ENCODE measurements around the gene CPZ. TPM values are rescaled to one million over a fixed set of nuclear protein-coding genes. Genes with fewer than 3 reads are reported as not detected.
"Not testable (repeated sequence)": the region's sequence is repeated elsewhere in the genome, so short reads cannot be mapped to it uniquely, and the experiment has no call there.

Gene CPZ
- total RNA-seq, 2 donors from 2014 or later = not detected

DNA sequence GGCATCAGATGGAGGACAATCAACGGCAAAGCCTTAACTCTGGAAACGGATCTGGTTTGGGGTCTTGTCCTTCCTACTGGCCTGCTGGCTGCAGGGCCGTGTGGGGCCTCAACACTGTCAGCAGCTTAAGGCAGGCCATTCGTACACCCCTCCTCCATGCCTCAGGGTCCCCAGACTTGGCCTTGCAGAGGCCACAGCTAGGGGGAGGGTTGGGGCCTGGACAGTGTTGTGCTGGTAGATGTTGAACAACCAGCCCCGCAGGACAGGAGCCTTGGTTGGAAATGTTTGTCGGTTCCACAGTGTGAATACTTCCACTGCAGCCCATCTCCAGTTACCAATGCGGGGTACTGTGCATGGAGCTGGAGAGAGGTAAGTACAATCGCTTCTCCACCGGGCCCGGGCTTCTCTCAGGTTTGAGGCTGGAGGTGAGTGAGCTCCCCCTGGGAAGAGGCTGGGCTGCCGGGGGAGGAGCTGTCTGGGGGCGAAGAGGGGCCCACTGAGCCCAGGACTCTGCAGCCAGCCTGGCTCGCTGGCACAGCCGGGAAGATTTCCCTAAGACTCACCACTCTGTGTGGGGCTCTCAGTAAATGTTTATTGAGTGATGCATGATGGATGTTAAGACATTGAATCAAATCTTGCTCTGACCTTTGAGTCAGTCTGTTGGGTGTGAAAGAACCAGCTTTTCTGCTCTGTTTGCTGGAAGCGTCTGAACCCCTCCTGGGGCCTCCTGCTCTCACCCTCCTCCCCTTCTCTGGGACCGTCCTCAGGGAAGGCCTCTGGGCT lies 32.1 kb upstream of the CPZ start:
- no peaks in the 10 kb centered on the region for H3K4me1 Mint-ChIP-seq (ENCODE audit: low read depth)
- no peak overlapping the region for H3K27ac Mint-ChIP-seq
- no peaks in the 10 kb centered on the region for H3K9me3 Mint-ChIP-seq
- DNase-seq (no peak), ATAC-seq (replicated peaks in 1 of 2) (no peak)
- no peak overlapping the region for H3K4me3 Mint-ChIP-seq
- no peaks in the 10 kb centered on the region for H3K36me3 Mint-ChIP-seq (ENCODE audit: insufficient read depth in 2 of 2)
- H3K27me3 Mint-ChIP-seq (ENCODE audit: low read depth) = no peaks in the 10 kb centered on the region

DNA sequence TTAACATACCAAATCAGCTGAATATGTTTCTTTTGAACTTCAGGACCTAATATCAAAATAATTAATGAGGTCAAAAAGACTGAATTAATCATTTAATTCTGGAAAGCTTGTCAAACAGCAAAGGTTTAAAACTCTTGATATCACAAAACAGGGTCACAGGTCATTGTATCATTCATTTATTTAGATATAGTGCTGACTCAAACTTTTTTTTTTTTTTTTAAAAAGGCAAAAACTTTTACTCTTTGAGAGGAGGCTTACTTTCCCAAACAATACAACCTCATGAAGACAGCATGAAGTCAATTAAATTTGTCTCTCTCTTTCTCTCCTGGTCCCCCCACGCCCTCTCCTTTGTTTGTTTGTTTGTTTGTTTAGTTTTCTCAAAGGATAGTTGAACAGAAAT lies 28.0 kb upstream of the CPZ start:
- H3K27ac Mint-ChIP-seq = no peak overlapping the region
- no peak overlapping the region for H3K4me3 Mint-ChIP-seq
- DNase-seq = no peak
- H3K36me3 Mint-ChIP-seq (ENCODE audit: insufficient read depth in 2 of 2) = no peaks in the 10 kb centered on the region
- no peaks in the 10 kb centered on the region for H3K9me3 Mint-ChIP-seq
- ATAC-seq (replicated peaks in 1 of 2) = no peak
- no peaks in the 10 kb centered on the region for H3K4me1 Mint-ChIP-seq (ENCODE audit: low read depth)
- H3K27me3 Mint-ChIP-seq (ENCODE audit: low read depth) = peaks cover 5% of the 10 kb centered on the region

DNA sequence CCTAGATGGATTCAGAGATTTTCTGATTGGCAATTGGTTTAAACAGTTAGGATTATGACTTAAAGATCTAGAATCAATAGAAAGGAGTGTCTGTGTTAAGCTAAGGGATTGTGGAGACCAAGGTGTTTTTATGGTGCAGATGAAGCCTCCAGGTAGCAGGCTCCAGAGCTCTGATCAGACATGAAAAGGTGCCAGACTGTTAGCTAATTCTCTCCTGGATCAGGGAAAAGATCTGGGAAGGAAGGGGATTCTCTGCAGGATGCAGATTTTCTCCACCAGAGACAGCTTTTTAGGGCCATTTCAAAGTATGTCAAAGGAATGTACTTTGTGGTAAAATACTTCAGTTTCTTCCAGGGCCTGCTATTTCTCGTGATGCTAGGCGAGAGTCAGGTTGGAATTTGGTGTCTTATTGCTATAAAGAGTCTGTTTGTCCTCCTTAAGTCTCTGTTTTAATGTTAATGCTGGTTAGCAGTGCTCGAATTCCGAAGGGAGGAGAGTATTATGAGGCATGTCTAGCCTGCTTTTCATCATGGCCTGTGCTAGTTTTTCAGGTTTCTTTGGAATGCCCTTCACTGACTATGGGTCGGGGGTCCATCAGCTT lies 24.4 kb upstream of the CPZ start:
- peaks cover 5% of the 10 kb centered on the region for H3K27me3 Mint-ChIP-seq (ENCODE audit: low read depth)
- H3K36me3 Mint-ChIP-seq (ENCODE audit: insufficient read depth in 2 of 2) = no peaks in the 10 kb centered on the region
- H3K27ac Mint-ChIP-seq = peak overlapping the region; percentile 51
- no peak overlapping the region for H3K4me3 Mint-ChIP-seq
- no peaks in the 10 kb centered on the region for H3K4me1 Mint-ChIP-seq (ENCODE audit: low read depth)
- DNase-seq (no peak), ATAC-seq (replicated peaks in 1 of 2) (no peak)
- H3K9me3 Mint-ChIP-seq = no peaks in the 10 kb centered on the region

DNA sequence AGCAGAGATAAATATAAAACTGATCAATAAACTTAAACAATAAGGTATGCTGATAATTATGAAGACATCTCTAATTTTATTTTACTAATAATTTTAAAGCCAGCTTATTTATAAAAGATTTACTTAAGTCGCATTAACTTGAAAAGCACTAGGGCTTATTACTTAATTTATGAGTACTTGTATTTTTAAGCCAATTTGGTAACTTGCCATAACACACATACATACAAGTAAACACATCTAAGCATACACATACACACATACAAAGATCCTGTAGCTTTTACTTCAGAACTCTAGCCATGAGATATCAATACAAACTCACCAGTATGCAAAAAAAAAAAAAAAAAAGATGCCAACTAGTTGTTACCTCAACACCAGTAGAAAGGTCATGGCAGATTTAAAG lies 22.4 kb upstream of the CPZ start:
- Mint-ChIP-seq H3K27ac (no peak overlapping the region), H3K36me3 (ENCODE audit: insufficient read depth in 2 of 2) (no peaks in the 10 kb centered on the region), H3K4me3 (no peak overlapping the region), H3K4me1 (ENCODE audit: low read depth) (no peaks in the 10 kb centered on the region), H3K9me3 (no peaks in the 10 kb centered on the region), H3K27me3 (ENCODE audit: low read depth) (peaks cover 5% of the 10 kb centered on the region)
- no peak for DNase-seq
- ATAC-seq (replicated peaks in 1 of 2) = no peak

DNA sequence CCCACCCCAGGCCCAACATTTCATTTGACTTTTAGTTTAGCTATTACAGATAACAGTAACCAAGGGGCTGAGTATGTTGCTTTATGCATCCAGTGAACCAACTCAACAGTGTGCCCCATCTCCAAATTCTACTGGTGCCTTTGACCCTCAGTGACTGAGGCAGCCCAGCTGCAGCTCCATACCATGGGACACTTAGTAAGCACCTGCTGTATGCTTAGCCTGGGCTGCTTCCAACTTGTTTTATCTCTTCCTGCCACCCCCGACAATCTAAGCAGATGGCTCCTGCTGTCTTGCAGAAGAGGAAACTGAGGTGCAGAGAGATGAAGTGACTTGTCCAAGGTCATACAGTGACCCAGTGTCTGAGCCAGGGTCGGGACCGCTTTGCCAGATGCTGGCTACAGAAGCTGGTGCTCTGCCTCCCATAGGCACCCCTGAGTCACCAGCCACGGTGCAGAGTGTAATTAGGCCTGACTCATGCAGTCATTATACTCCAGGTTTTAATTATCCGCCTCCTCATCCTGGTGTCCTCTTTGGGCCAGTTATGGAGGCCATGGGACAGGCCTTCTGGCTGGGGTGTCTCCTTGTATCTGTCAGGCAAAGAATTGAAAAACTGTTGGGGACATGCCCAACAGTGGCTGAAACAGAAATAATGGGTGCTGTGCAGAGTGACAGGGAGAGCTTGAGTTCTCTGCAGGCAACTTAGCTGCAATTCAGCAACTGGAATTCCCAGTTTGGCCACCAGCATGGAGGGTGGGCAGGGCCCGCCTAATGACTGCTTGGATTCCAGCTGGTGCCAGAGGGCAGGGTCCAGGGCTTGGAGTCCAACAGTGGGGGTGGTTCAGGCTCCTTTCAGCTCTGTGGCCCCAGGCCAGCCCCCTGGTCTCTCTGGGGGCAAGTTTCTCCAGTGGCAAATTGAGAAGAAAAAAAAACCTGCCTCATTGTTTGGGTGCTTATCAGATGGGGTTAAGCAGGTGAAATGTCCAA lies 20.6 kb upstream of the CPZ start:
- no peaks in the 10 kb centered on the region for H3K9me3 Mint-ChIP-seq
- no peak overlapping the region for H3K4me3 Mint-ChIP-seq
- DNase-seq (no peak), ATAC-seq (replicated peaks in 1 of 2) (no peak)
- H3K36me3 Mint-ChIP-seq (ENCODE audit: insufficient read depth in 2 of 2) = no peaks in the 10 kb centered on the region
- no peaks in the 10 kb centered on the region for H3K4me1 Mint-ChIP-seq (ENCODE audit: low read depth)
- no peak overlapping the region for H3K27ac Mint-ChIP-seq
- H3K27me3 Mint-ChIP-seq (ENCODE audit: low read depth) = peaks cover 3% of the 10 kb centered on the region

DNA sequence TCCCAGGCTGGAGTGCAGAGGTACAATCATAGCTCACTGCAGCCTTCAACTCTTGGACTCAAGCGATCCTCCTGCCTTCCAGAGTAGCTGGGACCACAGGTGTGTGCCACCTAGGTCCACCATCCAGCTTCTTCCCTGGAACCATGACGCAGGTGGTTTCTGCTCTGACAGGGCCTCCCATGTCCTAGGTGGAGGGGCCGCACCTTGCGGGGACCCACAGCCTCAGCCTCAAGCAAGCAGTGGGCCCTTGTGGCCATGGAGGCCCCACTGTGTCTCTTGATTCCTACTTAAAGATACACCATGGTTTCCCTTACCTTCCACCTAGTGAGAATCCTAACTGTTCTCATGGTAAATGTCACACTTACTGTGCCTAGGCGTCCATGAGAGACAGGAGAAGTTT lies 19.3 kb upstream of the CPZ start:
- H3K4me3 Mint-ChIP-seq = no peak overlapping the region
- ATAC-seq (replicated peaks in 1 of 2) = no peak
- H3K36me3 Mint-ChIP-seq (ENCODE audit: insufficient read depth in 2 of 2) = no peaks in the 10 kb centered on the region
- H3K9me3 Mint-ChIP-seq = no peaks in the 10 kb centered on the region
- H3K4me1 Mint-ChIP-seq (ENCODE audit: low read depth) = no peaks in the 10 kb centered on the region
- no peak for DNase-seq
- H3K27ac Mint-ChIP-seq = no peak overlapping the region
- peaks cover 13% of the 10 kb centered on the region for H3K27me3 Mint-ChIP-seq (ENCODE audit: low read depth)

DNA sequence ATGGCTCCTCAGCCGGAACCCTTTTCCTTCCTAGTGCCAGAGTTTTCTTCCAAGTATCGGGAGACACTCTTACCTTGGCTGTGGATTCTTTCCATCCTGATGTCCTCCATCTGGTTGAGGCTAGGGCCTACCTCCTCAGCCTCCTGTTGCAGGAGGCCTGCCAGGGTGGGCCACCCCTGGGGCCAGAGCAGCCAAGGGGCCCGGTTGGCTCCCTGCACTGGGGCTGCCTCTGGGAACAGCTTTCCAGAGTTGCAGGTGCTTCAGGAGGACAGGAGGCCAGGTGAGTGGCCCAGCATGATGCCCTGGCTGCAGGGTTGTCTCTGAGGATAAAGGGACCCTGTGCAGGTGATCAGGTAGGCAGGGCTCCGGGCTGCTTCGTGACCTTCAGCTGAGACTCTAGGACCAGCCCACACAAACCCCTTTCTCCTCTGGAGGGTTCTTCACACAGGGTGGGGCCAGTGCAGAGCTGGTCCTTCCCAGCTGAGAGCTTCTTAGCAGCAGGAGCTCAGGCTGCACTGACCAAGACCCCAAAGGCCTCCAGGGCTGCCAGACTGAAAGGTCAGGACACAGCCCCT lies 17.7 kb upstream of the CPZ start:
- Mint-ChIP-seq H3K36me3 (ENCODE audit: insufficient read depth in 2 of 2) (no peaks in the 10 kb centered on the region), H3K27ac (no peak overlapping the region), H3K9me3 (no peaks in the 10 kb centered on the region), H3K4me3 (no peak overlapping the region), H3K27me3 (ENCODE audit: low read depth) (peaks cover 18% of the 10 kb centered on the region), H3K4me1 (ENCODE audit: low read depth) (no peaks in the 10 kb centered on the region)
- ATAC-seq (replicated peaks in 1 of 2) = no peak
- no peak for DNase-seq

DNA sequence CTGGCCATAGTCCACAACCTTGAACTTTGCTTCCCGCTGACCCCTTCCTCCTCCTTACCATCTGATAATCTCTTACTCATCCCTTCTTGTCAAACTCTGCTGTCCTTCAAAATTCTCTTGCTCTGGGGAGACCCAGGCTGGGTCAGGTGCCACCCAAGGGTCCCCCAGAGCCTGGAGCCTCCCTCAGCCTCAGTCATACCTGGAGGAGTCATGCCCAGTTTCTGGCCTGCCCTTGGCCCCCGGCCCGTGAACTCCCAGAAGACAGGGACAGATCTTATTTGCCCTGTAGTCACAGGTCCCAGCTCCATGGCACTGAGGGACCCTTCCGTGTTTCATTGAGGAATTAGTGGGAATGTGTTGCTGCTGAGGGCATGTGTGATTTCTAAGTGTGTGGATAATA lies 17.1 kb upstream of the CPZ start:
- H3K4me1 Mint-ChIP-seq (ENCODE audit: low read depth) = no peaks in the 10 kb centered on the region
- H3K4me3 Mint-ChIP-seq = no peak overlapping the region
- H3K27ac Mint-ChIP-seq = no peak overlapping the region
- no peaks in the 10 kb centered on the region for H3K9me3 Mint-ChIP-seq
- H3K27me3 Mint-ChIP-seq (ENCODE audit: low read depth) = peaks cover 18% of the 10 kb centered on the region
- no peaks in the 10 kb centered on the region for H3K36me3 Mint-ChIP-seq (ENCODE audit: insufficient read depth in 2 of 2)
- ATAC-seq (replicated peaks in 1 of 2) = no peak
- DNase-seq = no peak

DNA sequence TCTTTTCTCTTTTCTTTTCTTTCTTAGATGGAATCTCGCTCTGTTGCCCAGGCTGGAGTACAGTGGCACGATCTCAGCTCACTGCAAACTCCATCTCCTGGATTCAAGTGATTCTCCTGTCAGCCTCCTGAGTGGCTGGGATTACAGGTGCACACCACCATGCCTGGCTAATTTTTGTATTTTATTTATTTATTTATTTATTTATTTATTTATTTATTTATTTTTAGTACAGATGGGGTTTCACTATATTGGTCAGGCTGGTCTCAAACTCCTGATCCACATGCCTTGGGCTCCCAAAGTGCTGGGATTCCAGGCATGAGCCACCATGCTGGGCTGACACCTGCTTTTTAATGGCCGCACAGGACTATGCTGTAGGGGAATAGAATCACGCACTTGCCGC lies 16.0 kb upstream of the CPZ start:
- H3K4me1 Mint-ChIP-seq (ENCODE audit: low read depth); H3K27ac Mint-ChIP-seq; H3K4me3 Mint-ChIP-seq; H3K36me3 Mint-ChIP-seq (ENCODE audit: insufficient read depth in 2 of 2); ATAC-seq (replicated peaks in 1 of 2); DNase-seq; H3K9me3 Mint-ChIP-seq: not testable (repeated sequence)
- peaks cover 18% of the 10 kb centered on the region for H3K27me3 Mint-ChIP-seq (ENCODE audit: low read depth)

DNA sequence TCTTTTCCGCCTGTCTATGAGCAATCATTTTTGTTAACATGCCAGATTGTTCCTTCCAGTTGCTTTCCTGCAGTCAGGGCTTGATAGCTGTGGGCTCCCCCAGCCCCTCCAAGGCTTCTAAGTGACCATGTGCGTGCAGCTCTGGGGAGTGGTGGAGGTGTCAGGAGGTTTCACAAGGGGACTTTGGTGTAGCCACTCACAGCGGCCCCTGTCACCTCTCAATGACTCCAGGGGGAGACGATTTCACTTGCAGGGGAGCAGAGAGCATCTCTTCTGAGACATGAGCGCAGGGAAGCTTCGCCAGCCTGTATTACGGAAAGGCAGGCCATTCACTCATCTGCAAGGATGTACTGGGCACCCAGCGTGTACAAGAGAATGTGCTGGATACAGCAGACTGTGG lies 15.5 kb upstream of the CPZ start:
- ATAC-seq (replicated peaks in 1 of 2) (no peak), DNase-seq (no peak)
- no peaks in the 10 kb centered on the region for H3K4me1 Mint-ChIP-seq (ENCODE audit: low read depth)
- no peak overlapping the region for H3K27ac Mint-ChIP-seq
- peaks cover 18% of the 10 kb centered on the region for H3K27me3 Mint-ChIP-seq (ENCODE audit: low read depth)
- no peaks in the 10 kb centered on the region for H3K36me3 Mint-ChIP-seq (ENCODE audit: insufficient read depth in 2 of 2)
- no peaks in the 10 kb centered on the region for H3K9me3 Mint-ChIP-seq
- H3K4me3 Mint-ChIP-seq = no peak overlapping the region

DNA sequence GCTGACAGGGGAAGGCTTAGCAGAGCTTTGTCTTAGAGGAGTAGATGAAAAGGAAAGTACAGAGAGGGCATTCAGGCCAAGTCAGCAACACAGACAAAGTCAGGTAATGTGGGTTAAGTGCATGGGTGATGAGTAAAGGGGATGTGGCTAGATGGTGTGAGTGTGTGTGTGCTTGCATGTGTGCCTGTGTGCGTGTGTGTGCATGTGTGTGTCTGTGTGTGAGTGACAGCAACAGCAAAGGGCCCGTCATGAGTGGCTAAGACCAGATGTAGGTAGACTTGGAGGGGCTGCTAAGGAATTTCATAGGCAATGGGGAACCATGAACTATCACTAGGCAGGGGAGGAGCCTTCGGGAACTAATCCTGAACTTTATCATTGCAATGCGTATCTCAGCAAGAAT lies 14.6 kb upstream of the CPZ start:
- no peaks in the 10 kb centered on the region for H3K4me1 Mint-ChIP-seq (ENCODE audit: low read depth)
- H3K9me3 Mint-ChIP-seq = no peaks in the 10 kb centered on the region
- no peak overlapping the region for H3K27ac Mint-ChIP-seq
- peaks cover 18% of the 10 kb centered on the region for H3K27me3 Mint-ChIP-seq (ENCODE audit: low read depth)
- H3K36me3 Mint-ChIP-seq (ENCODE audit: insufficient read depth in 2 of 2) = no peaks in the 10 kb centered on the region
- no peak for ATAC-seq (replicated peaks in 1 of 2)
- DNase-seq = no peak
- H3K4me3 Mint-ChIP-seq = no peak overlapping the region

DNA sequence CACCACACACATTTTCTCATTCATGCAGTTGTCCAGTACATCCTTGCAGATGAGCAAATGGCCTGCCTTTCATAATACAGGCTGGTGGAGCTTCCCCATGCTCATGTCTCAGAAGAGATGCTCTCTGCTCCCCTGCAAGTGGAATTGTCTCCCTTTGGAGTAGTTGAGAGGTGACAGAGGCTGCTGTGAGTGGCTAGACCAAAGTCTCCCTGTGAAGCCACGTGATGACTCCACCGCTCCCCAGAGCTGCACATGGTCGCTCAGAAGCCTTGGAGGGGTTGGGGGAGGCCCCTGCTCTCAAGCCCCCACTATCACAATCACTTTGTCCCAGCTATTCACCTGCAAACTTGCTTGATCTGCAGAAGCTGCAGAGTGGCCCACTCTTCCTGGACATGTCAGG lies 13.8 kb upstream of the CPZ start:
- H3K27ac Mint-ChIP-seq = no peak overlapping the region

More for the DNA sequence above, 13.8 kb upstream of the CPZ start:
- no peaks in the 10 kb centered on the region for H3K36me3 Mint-ChIP-seq (ENCODE audit: insufficient read depth in 2 of 2)
- H3K4me3 Mint-ChIP-seq = no peak overlapping the region
- ATAC-seq (replicated peaks in 1 of 2) (no peak), DNase-seq (no peak)
- no peaks in the 10 kb centered on the region for H3K9me3 Mint-ChIP-seq
- peaks cover 18% of the 10 kb centered on the region for H3K27me3 Mint-ChIP-seq (ENCODE audit: low read depth)
- no peaks in the 10 kb centered on the region for H3K4me1 Mint-ChIP-seq (ENCODE audit: low read depth)
